B cell (primary cell): ENCODE results near the gene ABCF3.

Source experiments
- EZH2 ChIP-seq: IDR thresholded peaks from 2 replicates; pipeline ENCODE4 v1.6.1; 2012; ENCODE audit warnings: borderline replicate concordance, low read depth, mild to moderate bottlenecking, moderate library complexity, low read length; ENCODE audit not compliant: insufficient read depth, poor library complexity, severe bottlenecking
- TF ChIP-seq, protein P1 (sequence below): fragments of 200-600 bp; IDR thresholded peaks from one replicate; pipeline ENCODE4 v1.8.0; 2022; ENCODE audit warnings: antibody characterized with exemption, mild to moderate bottlenecking

DNA sequence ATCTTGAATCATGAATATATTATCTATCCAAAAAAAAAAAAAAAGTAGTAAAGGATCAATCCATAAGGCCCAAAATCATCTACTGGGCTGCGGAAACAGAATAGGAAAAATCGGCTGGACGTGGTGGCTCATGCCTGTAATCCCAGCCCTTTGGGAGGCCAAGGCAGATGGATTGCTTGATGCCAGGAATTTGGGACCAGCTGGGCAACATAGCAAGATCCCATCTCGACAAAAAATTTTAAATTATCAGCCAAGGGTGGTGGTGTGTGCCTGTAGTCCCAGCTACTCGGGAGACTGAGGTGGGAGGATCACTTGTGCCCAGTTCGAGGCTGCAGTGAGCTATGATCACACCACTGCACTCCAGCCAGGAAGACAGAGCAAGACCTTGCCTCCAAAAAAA is 36.9 kb upstream of the ABCF3 start:
- no peak for TF ChIP-seq EZH2
- TF ChIP-seq, protein P1, sequence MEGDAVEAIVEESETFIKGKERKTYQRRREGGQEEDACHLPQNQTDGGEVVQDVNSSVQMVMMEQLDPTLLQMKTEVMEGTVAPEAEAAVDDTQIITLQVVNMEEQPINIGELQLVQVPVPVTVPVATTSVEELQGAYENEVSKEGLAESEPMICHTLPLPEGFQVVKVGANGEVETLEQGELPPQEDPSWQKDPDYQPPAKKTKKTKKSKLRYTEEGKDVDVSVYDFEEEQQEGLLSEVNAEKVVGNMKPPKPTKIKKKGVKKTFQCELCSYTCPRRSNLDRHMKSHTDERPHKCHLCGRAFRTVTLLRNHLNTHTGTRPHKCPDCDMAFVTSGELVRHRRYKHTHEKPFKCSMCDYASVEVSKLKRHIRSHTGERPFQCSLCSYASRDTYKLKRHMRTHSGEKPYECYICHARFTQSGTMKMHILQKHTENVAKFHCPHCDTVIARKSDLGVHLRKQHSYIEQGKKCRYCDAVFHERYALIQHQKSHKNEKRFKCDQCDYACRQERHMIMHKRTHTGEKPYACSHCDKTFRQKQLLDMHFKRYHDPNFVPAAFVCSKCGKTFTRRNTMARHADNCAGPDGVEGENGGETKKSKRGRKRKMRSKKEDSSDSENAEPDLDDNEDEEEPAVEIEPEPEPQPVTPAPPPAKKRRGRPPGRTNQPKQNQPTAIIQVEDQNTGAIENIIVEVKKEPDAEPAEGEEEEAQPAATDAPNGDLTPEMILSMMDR, result no peak
